KBM-7 (cell line): ENCODE results near the gene ORAI2.
"Not testable (repeated sequence)": the region's sequence is repeated elsewhere in the genome, so short reads cannot be mapped to it uniquely, and the experiment has no call there.

ENCODE experiments used
- DNase-seq: peaks from one replicate; pipeline ENCODE4 v3.0.0-alpha.2; 2015
- in situ Hi-C: fragments of 300-500 bp; cut with MboI; formaldehyde crosslinking; loops from 2 replicates; pipeline ENCODE4 v1.14.3; 2020; ENCODE audit warnings: low sequenced_read_pairs, low pct_unique_long_range_greater_than_20kb, mixed read lengths

The ORAI2 gene

GRCh38 chr7:102433219-102434038, at the start of gene ORAI2:
ORAI2 (plus strand) TSS chr7:102433575; CDS start chr7:102438957, 5,382 bp downstream.
- in situ Hi-C loops, result no loop called here
- DNase-seq, result peak; percentile 51

DNA sequence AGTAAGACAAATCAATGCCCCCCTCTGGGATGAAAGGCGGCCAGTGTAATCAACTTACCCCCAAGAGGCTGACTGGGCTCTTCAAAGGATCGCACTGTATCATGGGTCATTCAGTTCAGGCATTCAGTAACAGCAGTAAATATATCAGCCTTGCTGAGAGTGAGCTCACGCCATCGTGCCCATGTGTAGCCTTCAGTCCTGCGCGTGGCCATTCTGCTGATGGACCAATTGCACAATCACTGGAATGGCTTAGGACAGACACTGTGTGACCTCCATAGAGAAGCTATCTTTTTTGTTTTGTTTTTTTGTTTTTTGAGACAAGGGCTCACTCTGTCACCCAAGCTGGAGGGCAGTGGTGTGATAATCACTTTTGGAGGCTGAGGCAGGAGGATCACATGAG, 46.3 kb upstream of the ORAI2 start:
- in situ Hi-C loops, result no loop called here
- no peak for DNase-seq

GRCh38 chr7:102389810-102390209, 43.6 kb upstream of the ORAI2 start:
- in situ Hi-C loops, result loop anchor here (5.0 kb wide), 1 partner anchor 108 kb away; no protein-coding TSS in a partner anchor
- no peak for DNase-seq

DNA sequence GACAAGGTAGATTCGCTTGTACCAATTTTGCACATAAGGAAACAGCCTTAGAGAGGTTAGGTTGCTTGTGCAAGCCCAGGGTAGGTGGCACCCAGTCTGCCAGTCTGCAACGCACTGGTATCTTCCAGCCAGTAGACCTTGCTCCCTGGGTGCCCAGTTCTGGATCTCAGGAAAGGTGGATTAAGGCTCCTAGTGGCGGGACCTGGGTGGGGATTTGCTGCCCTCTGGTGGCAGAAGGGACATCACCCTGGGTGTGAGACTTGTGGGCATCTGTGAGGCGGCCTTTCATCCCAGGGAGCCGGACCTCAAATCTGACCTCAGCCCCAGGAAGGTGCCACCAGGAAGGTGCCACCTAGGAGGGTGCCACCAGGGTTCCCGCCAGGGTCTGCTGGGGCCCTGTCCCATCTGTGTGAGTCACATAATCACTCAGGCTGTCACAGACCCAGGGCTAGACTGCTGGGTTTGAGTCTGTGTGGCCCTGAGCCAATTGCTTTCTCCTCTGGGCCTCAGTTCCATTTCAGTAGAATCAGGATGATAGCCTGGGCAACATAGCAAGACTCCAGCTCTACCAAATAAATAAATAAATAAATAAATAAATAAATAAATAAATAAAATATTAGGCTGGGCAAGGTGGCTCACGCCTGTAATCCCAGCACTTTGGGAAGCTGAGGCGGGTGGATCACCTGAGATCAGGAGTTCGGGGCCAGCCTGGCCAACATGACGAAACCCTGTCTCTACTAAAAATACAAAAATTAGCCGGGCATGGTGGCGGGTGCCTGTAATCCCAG, 42.5 kb upstream of the ORAI2 start:
- in situ Hi-C loops, result loop anchor here (5.0 kb wide), 1 partner anchor 109 kb away; no protein-coding TSS in a partner anchor
- peak; percentile 78 for DNase-seq

- DNase-seq, result no peak
- in situ Hi-C loops, result loop anchor here (5.0 kb wide), 1 partner anchor 110 kb away; no protein-coding TSS in a partner anchor
Measured at GRCh38 chr7:102392330-102392729, 41.0 kb upstream of the ORAI2 start.

- in situ Hi-C loops, result loop anchor here (5.0 kb wide), 1 partner anchor 111 kb away; no protein-coding TSS in a partner anchor
- no peak for DNase-seq
Measured at GRCh38 chr7:102393467-102393866, 39.9 kb upstream of the ORAI2 start.

DNA sequence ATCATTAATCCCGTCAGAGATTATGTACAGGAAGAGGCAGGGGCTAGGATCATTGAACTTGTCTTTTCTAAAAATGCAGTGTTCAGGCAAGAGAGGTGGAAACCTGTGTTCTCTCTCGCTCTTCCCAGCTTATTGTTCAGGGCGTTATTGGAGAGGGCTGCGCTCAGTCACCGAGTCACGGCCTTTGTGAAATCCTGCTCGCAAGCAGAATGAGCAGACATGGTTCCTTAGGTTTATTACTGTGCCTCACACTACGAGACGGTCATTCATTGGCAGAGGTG, 37.8 kb upstream of the ORAI2 start:
- DNase-seq, result no peak
- in situ Hi-C loops, result no loop called here

DNA sequence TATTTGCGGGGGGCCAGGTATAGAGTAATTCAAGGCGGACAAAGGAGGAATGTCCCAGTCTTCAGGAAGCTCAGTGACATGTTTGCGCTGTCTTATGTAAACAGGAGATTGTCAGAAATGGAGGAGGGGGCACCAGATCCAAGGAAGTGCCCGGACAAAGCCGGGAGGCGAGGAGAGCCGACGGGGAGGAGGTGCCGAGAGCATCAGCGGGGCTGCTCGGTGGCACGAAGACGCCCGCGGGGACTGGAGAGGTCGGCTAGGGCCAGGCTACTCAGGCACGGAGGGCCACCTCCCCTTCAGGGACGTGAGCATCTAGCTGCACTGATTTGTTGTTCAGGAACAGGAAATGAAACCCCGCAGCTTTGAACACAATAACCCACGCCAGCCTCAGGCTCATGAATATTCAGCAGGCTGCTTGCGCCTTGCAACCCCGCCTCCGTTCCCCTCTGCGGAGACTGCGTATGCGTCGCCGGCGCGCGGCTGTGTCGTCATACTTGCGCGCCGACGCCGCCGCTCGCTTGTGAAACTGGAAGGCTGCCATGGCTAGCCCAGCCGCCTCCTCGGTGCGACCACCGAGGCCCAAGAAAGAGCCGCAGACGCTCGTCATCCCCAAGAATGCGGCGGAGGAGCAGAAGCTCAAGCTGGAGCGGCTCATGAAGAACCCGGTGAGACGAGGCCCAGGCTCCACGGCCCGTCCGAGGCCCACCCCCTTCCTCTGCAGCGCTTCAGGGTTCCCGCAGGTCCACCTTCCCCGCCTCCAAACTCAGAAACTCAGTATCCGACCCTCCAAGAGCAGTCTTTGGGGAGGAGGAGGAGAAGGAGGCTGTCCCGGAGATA, 37.3 kb upstream of the ORAI2 start, which contains the start of gene PRKRIP1:
TSS of gene PRKRIP1 (plus strand) at position 491 of the 837 bp plus-strand sequence. CDS start at position 540, 49 bp downstream.
- in situ Hi-C loops, result no loop called here
- peak; percentile 88 for DNase-seq

DNA sequence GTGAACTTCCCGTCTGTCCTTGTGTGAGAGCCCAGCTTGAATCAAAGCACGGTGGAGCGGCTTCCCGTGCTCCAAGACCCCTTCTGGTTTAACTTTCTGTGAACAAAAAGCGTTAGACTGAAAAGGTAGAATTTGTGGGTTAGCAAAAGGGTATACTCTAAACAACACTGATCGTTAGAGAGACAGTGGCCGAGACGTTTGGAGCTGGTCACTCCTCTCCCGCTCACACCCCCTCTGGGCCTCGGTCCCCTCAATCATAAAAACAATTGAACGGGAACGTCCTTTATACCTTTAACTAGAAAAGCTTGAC, 36.7 kb upstream of the ORAI2 start:
- DNase-seq, result no peak
- in situ Hi-C loops, result no loop called here

DNA sequence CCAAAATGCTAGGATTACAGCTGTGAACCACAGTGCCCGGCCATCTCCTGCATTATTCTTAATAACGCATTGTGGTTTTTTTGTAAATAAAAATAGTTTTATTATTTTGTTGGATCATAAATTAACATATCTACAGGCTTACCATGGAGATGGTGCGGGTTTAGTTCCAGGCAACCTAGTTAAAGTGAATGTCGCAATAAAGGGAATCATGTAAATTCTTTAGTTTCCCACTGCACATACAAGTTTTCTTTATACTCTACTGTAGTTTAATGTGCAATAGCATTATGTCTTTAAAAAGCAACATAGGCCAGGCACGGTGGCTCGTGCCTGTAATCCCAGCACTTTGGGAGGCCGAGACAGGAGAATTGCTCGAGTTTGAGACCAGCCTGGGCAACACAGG, 34.8 kb upstream of the ORAI2 start:
- in situ Hi-C loops, result no loop called here
- no peak for DNase-seq

DNA sequence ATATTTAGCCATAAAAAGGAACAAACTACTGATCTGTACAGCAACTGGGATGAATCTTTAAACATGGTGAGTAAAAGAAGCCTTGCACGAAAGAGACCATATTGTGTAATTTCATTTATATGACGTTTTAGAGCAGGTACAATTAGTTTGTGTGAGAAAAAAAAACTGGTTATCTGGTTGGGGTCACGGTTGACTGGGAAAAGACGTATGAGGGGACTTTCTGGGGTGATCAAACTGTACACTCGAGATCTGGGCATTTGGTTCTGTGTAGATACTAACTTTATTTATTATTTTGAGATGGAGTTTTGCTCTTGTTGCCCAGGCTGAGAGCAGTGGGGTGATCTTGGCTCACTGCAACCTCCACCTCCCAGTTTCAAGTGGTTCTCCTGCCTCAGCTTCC, 33.0 kb upstream of the ORAI2 start:
- no peak for DNase-seq
- in situ Hi-C loops, result no loop called here

DNA sequence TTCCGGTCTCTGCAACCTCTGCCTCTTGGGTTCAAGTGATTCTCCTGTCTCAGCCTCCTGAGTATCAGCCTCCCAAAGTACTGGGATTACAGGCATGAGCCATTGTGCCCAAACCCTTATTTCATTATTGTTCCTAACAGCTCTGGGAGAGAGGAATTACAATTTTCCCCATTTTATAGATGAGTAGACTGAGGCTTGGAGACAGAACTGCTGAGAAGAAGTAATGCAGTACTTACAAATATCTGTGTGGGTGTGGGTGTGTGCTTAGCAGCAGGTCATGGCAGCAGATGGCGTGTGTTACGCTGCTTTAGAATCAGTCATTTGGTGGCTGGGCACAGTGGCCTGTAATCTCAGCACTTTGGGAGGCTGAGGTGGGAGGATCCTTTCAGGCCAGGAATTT, 29.8 kb upstream of the ORAI2 start:
- no peak for DNase-seq
- in situ Hi-C loops, result no loop called here

DNA sequence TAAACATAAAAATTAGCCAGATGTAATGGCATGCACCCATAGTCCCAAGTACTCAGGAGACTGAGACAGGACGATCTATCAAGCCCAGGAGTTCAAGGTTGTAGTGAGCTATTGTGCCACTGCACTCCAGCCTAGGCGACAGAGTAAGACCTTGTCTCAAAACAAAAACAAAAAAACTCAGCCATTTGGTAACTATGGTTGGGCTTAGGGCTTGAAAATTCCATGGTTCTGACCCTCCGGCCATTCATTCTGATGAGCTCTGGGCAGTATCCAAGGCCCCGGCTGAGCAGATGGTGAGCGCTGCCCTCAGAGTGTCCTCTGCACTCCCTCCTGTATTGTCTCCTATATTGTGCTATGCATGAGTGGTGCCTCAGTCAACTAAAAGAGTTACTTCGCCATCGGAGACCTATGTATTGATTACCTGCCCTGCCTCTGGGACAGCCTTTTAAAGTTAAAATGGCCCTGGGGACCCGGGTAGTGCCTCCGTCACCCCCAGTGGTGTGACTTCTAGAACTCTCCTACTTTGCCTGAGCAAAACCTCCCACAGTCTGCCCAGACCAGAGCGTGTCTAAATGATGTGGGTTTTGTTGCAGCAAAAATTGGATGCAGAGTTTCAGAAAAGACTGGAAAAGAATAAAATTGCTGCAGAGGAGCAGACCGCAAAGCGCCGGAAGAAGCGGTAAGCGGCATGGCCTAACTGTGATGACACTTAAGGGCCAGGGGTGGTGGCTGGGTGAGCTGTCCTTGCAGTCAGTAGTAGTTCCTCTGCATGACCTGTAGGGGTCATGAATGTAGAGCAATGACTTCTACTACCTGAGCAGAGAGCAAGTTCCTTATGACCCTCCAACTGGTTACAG, 29.1 kb upstream of the ORAI2 start:
- peak; percentile 73 for DNase-seq
- in situ Hi-C loops, result no loop called here

- in situ Hi-C loops, DNase-seq: not testable (repeated sequence)
Measured at GRCh38 chr7:102404862-102405188, 28.6 kb upstream of the ORAI2 start.

- in situ Hi-C loops, result no loop called here
- no peak for DNase-seq
Measured at GRCh38 chr7:102407910-102408309, 25.5 kb upstream of the ORAI2 start.

DNA sequence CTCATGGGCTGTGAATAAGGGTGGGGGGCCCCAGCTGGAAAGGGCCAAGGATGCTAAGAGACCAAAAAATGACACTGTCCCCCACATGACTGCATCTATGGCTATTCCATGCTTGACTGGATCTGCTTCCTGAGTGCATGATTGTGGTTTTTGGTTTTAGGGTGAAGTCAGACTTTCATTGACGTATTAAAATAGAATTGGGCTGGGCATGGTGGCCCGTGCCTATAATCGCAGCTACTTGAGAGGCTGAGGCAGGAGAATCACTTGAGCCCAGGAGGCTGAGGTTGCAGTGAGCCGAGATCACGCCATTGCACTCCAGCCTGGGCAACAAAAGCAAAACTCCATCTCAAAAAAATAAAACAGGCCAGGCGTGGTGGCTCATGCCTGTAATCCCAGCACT, 24.8 kb upstream of the ORAI2 start:
- DNase-seq, result peak; percentile 41
- in situ Hi-C loops, result not testable (repeated sequence)

DNA sequence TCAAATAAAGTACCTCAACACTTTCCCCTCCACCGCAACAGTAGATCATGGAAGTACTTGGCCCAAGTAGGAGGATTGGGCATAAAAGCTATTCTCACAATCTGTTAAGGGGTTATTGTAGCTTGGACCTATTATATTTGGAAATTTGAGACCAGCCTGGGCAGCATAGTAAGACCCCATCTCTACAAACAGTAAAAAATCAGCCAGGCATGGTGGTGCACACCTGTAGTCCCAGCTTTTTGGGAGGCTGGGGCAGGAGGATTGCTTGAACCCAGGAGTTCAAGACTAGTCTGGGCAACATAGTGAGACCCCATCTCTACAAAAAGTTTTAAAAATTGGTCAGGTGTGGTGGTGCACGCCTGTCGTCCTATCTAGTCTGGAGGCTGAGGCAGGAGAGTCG, 24.0 kb upstream of the ORAI2 start:
- no peak for DNase-seq
- in situ Hi-C loops, result no loop called here

GRCh38 chr7:102410123-102410522, 23.3 kb upstream of the ORAI2 start:
- in situ Hi-C loops, result no loop called here
- no peak for DNase-seq

- DNase-seq, result no peak
- in situ Hi-C loops, result no loop called here
Measured at GRCh38 chr7:102410918-102411317, 22.5 kb upstream of the ORAI2 start.
